Stimulated activated CD8-positive, alpha-beta memory T cell treated with anti-CD3 and anti-CD28 coated beads, Interleukin-15, amount 100 ng/mL, for 24 hours (primary cell): ENCODE data around the gene NCAM1.

Experiments
- DNase-seq: peaks from one replicate; pipeline ENCODE4 v3.0.0-alpha.2; 2020; ENCODE audit warnings: low read depth

NCAM1 gene

GRCh38 chr11:113201054-113201818 lies 240.0 kb downstream of the NCAM1 start:
- DNase-seq, result no peak

GRCh38 chr11:113202431-113202830 lies 241.2 kb downstream of the NCAM1 start:
- no peak for DNase-seq

GRCh38 chr11:113203141-113203753 lies 242.0 kb downstream of the NCAM1 start:
- DNase-seq, result no peak

GRCh38 chr11:113204280-113204679 lies 243.1 kb downstream of the NCAM1 start:
- DNase-seq, result no peak

GRCh38 chr11:113213549-113213948 lies 252.3 kb downstream of the NCAM1 start:
- DNase-seq, result no peak

- no peak for DNase-seq
These were observed 261.0 kb downstream of the NCAM1 start for GRCh38 chr11:113222241-113222640.

GRCh38 chr11:113234888-113235287 lies 273.7 kb downstream of the NCAM1 start:
- DNase-seq, result no peak

GRCh38 chr11:113237261-113237660 lies 276.0 kb downstream of the NCAM1 start:
- no peak for DNase-seq

- no peak for DNase-seq
These were observed 277.5 kb downstream of the NCAM1 start for GRCh38 chr11:113238721-113239120.

- no peak for DNase-seq
These were observed 279.2 kb downstream of the NCAM1 start for GRCh38 chr11:113240389-113240788.

- no peak for DNase-seq
These were observed 279.8 kb downstream of the NCAM1 start for GRCh38 chr11:113240790-113241635.

GRCh38 chr11:113241636-113242054 lies 280.4 kb downstream of the NCAM1 start:
- no peak for DNase-seq

GRCh38 chr11:113242060-113242459 lies 280.8 kb downstream of the NCAM1 start:
- no peak for DNase-seq

GRCh38 chr11:113242767-113243397 lies 281.7 kb downstream of the NCAM1 start:
- no peak for DNase-seq

GRCh38 chr11:113243696-113244095 lies 282.5 kb downstream of the NCAM1 start:
- DNase-seq, result no peak

- no peak for DNase-seq
These were observed 284.0 kb downstream of the NCAM1 start for GRCh38 chr11:113245216-113245615.

GRCh38 chr11:113247221-113247620 lies 286.0 kb downstream of the NCAM1 start:
- no peak for DNase-seq

GRCh38 chr11:113247966-113248365 lies 286.7 kb downstream of the NCAM1 start:
- no peak for DNase-seq

GRCh38 chr11:113248702-113249490 lies 287.7 kb downstream of the NCAM1 start:
- DNase-seq, result no peak

GRCh38 chr11:113249491-113249763 lies 288.2 kb downstream of the NCAM1 start:
- DNase-seq, result no peak

GRCh38 chr11:113249786-113250185 lies 288.6 kb downstream of the NCAM1 start:
- no peak for DNase-seq

GRCh38 chr11:113251281-113251680 lies 290.1 kb downstream of the NCAM1 start:
- no peak for DNase-seq
